Activated T-helper 17 cell treated with anti-CD3 and anti-CD28 coated beads, Interleukin-2, amount 50 U/mL, for 72 hours (primary cell): ENCODE measurements around the gene CYREN. TPM values are rescaled to one million over a fixed set of nuclear protein-coding genes. Genes with fewer than 3 reads are reported as not detected.
A peak's percentile ranks its signal among the peaks of the same experiment; 100 is the strongest.

Experiments
- ATAC-seq: fragments of 150-1000 bp; cut with Tn5 transposase; replicated peaks from 2 replicates; pipeline ENCODE4 v1.10.0; 2021; ENCODE audit warnings: mild to moderate bottlenecking, moderate library complexity
- H3K27ac Mint-ChIP-seq: one replicate; pipeline ENCODE4 v1.8.0; 2022; ENCODE audit warnings: mixed read lengths
- H3K27me3 Mint-ChIP-seq: one replicate; pipeline ENCODE4 v1.8.0; 2022; ENCODE audit warnings: mixed read lengths
- H3K36me3 Mint-ChIP-seq: one replicate; pipeline ENCODE4 v1.8.0; 2022; ENCODE audit warnings: low read depth, mild to moderate bottlenecking, mixed read lengths
- H3K4me1 Mint-ChIP-seq: one replicate; pipeline ENCODE4 v1.8.0; 2022; ENCODE audit warnings: mixed read lengths
- H3K4me3 Mint-ChIP-seq: one replicate; pipeline ENCODE4 v1.8.0; 2022; ENCODE audit warnings: mild to moderate bottlenecking, mixed read lengths
- H3K9me3 Mint-ChIP-seq: one replicate; pipeline ENCODE4 v1.8.0; 2022; ENCODE audit warnings: mixed read lengths
- total RNA-seq, 2 donors: library from RNA; stranded (reverse); gene quantifications; one replicate each; pipeline ENCODE4 v1.2.3, GENCODE V29; 2022

CYREN gene
- total RNA-seq, 2 donors from 2014 or later: 26.9 to 30.5 TPM

DNA sequence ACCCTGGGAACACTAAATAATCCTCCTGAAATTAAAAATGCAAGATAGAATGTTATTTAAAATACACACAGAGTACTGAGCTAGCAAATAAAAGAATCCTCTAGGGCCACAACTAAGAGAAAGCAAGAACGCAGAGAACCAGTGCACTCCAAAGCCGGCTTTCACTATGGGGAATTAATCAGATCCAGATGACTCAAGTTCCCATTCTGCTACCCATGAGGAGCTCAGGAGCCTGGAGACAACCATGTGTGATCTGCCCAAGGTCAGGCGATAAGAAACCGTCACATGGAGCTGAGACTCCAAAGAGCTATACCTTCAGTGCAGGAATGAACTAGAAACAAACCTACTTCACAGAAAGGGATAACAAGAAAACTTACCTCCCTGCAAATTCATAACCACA is 19.5 kb upstream of the CYREN start:
- H3K27me3 Mint-ChIP-seq: no peaks in the 10 kb centered on the region
- H3K4me1 Mint-ChIP-seq: no peaks in the 10 kb centered on the region
- no peak for ATAC-seq
- H3K27ac Mint-ChIP-seq: peak overlapping the region; percentile 29
- H3K9me3 Mint-ChIP-seq: no peaks in the 10 kb centered on the region
- no peak overlapping the region for H3K4me3 Mint-ChIP-seq
- peaks cover 99% of the 10 kb centered on the region for H3K36me3 Mint-ChIP-seq

- no peak for ATAC-seq
- H3K4me3 Mint-ChIP-seq: no peak overlapping the region
- H3K27ac Mint-ChIP-seq: no peak overlapping the region
- no peaks in the 10 kb centered on the region for H3K27me3 Mint-ChIP-seq
- H3K36me3 Mint-ChIP-seq: peaks cover 99% of the 10 kb centered on the region
- H3K4me1 Mint-ChIP-seq: no peaks in the 10 kb centered on the region
- H3K9me3 Mint-ChIP-seq: no peaks in the 10 kb centered on the region
These were observed 18.7 kb upstream of the CYREN start for GRCh38 chr7:135189221-135189662.

DNA sequence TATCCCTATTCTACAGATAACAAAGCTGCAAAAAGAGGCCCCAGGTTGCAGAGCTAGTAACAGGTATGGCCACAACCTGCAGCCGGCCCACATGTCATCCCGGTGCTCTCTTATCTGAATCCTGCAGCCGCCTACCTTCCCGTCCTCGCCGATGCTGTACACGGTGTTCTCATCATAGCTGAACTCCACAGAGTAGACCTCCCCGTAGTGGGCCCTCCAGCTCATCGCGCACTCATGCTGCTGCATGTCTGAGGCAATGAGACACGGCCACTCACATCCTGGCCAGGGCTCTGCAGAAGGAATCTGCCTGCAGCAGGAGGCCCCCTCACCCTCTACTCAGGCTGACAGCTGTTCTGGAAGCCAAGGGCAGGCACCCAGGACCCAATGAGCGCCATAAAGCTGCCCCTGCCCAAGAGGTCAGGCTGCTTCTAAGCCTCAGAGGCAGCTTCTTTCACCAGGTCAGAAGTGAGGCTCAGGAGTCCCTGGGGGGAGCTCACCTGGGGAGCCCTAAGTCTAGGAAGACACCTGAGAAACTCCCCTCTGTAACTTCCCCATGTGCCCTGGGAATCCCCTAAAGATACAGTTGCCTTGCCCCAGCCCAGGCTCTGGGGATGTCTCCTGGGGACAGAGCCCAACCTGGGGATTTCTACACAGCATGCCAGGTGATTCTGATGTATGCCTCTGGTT is 17.9 kb upstream of the CYREN start:
- H3K36me3 Mint-ChIP-seq: peaks cover 99% of the 10 kb centered on the region
- H3K9me3 Mint-ChIP-seq: peaks cover 2% of the 10 kb centered on the region
- no peak overlapping the region for H3K4me3 Mint-ChIP-seq
- no peaks in the 10 kb centered on the region for H3K27me3 Mint-ChIP-seq
- ATAC-seq: no peak
- peak overlapping the region; percentile 49 for H3K27ac Mint-ChIP-seq
- H3K4me1 Mint-ChIP-seq: no peaks in the 10 kb centered on the region

DNA sequence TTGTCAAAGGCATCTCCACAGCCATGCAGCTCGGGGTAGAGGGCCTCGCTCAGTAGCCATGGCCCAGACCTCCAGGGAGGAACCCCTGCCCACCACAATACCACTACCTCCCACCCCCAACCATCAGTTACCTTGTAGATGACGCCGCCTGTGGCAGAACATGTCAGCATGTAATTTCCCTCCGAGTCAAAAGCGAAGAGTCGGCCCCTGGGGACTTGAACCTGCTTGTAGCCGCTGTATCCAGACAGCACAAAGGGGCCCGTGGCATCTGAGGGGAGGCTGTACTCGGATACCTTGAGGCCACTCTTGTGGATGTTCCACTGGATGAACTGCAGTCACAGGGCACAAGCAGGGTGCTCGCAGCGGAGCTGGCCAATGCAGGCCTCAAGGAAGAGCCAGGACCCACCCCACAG is 16.3 kb upstream of the CYREN start:
- Mint-ChIP-seq H3K27me3 (no peaks in the 10 kb centered on the region), H3K4me1 (no peaks in the 10 kb centered on the region), H3K27ac (no peak overlapping the region), H3K4me3 (no peak overlapping the region), H3K36me3 (peaks cover 93% of the 10 kb centered on the region), H3K9me3 (peaks cover 8% of the 10 kb centered on the region)
- ATAC-seq: no peak

DNA sequence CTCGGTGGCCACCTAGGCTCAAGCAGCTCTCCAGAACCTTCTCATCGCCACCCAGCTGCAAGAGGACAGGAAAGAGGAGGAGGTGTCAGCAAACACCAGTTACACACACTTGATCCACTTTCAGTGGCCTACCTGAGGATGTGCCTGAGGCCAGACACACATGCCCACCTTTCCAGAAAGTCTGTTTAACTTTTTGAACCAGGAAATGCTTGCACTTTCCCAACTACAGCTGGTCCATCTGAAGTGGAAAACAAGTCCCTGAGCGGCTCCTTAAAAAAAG is 15.7 kb upstream of the CYREN start:
- H3K27me3 Mint-ChIP-seq: no peaks in the 10 kb centered on the region
- no peak overlapping the region for H3K27ac Mint-ChIP-seq
- no peaks in the 10 kb centered on the region for H3K4me1 Mint-ChIP-seq
- no peak overlapping the region for H3K4me3 Mint-ChIP-seq
- no peak for ATAC-seq
- H3K9me3 Mint-ChIP-seq: peaks cover 8% of the 10 kb centered on the region
- H3K36me3 Mint-ChIP-seq: peaks cover 87% of the 10 kb centered on the region

GRCh38 chr7:135185471-135186260 is 15.2 kb upstream of the CYREN start:
- Mint-ChIP-seq H3K27ac (no peak overlapping the region), H3K9me3 (peaks cover 8% of the 10 kb centered on the region), H3K36me3 (peaks cover 81% of the 10 kb centered on the region), H3K27me3 (no peaks in the 10 kb centered on the region), H3K4me3 (no peak overlapping the region), H3K4me1 (no peaks in the 10 kb centered on the region)
- no peak for ATAC-seq

DNA sequence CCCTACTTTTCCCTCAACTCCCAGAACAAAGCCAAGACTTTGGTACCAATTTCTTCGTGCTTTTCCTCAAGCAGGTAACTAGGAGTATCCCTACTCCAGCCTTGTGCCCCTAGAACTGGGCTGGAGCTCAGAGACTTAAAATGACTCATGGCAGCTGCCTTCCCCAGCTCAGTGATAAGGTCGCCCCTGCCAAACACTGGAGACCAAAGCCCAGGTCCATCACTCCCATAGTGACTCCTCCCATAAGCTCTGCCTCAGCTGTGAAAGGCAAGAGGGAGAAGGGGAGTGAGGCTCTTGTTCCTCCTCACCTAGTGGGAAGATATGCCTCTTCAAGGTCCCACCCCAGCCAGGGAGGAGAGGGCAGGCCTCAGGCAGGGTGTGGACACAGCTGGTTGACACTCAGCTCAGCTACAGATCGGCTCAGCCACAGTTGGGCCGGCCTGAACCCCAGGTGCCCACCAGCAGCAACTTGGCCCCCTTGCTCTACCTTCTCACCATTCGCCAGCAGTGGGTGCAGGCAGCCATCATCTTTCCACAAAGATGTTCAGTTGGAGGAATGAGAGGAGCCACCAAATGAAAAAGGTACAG is 13.8 kb upstream of the CYREN start:
- Mint-ChIP-seq H3K36me3 (peaks cover 68% of the 10 kb centered on the region), H3K4me1 (no peaks in the 10 kb centered on the region), H3K4me3 (no peak overlapping the region), H3K9me3 (peaks cover 12% of the 10 kb centered on the region), H3K27me3 (no peaks in the 10 kb centered on the region), H3K27ac (no peak overlapping the region)
- no peak for ATAC-seq

GRCh38 chr7:135183478-135183877 is 13.0 kb upstream of the CYREN start:
- ATAC-seq: no peak

DNA sequence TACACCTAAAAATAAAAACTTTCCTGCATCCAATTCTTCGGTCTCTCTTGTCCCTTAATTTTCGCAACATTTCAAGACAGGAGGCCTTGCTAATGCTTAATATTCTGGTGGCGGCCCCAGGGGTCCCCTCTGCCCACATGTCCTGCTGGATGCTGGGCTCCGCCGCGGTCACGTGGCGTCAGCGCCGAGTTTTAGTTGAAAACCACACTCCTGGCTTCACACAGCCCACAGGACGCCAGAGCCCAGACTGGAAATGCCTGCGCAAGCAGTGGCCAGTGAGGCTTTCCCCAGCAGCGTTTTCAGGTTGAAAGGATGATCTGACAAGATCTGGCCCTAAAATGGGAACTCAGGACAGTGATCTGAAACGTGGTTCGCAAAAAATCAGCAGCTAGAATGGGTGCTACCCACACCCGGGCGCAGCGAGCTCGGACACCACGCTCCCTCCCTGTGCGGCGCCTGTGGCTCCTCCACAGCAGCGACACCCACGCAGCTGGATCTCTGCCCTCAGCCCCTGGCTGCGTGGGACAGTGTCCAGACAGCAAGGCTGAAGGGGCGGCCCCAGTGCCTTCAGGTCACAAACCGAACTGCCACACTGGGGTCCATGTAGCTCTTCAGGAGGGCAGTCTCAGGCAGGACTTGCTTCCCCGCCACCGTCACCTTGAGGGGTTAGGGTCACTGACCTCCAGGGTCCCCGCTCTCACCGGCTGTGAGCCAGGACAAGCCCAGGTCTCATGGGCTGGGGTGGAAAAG is 11.6 kb upstream of the CYREN start:
- Mint-ChIP-seq H3K9me3 (peaks cover 12% of the 10 kb centered on the region), H3K27ac (no peak overlapping the region), H3K4me3 (no peak overlapping the region), H3K27me3 (no peaks in the 10 kb centered on the region), H3K4me1 (no peaks in the 10 kb centered on the region), H3K36me3 (peaks cover 47% of the 10 kb centered on the region)
- ATAC-seq: no peak

More at GRCh38 chr7:135183478-135183877, 13.0 kb upstream of the CYREN start:
- Mint-ChIP-seq H3K4me3 (no peak overlapping the region), H3K27ac (no peak overlapping the region), H3K4me1 (no peaks in the 10 kb centered on the region), H3K36me3 (peaks cover 59% of the 10 kb centered on the region), H3K27me3 (no peaks in the 10 kb centered on the region), H3K9me3 (peaks cover 12% of the 10 kb centered on the region)

- no peak overlapping the region for H3K27ac Mint-ChIP-seq
- H3K4me3 Mint-ChIP-seq: no peak overlapping the region
- H3K4me1 Mint-ChIP-seq: no peaks in the 10 kb centered on the region
- no peaks in the 10 kb centered on the region for H3K27me3 Mint-ChIP-seq
- H3K36me3 Mint-ChIP-seq: peaks cover 39% of the 10 kb centered on the region
- H3K9me3 Mint-ChIP-seq: peaks cover 12% of the 10 kb centered on the region
- ATAC-seq: no peak
These were observed 10.9 kb upstream of the CYREN start for GRCh38 chr7:135181261-135181928.

DNA sequence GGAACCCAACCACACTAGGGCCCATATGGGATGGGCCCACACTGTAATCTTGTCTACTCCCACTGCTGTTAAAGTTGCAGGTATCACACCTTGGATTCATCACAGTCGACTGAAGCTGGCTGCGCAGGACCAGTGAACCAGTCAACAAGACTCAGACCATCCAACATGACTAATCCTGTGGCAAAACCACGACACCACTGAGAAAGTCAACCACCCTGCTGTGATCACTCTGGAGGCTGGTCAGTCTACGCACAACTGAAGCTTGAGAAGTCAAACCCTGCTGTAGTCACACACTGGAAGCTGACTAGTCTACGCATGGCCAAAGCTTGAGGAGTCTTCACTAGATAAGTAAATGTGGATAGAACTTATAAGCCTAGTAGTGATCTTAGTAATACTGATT is 9.6 kb upstream of the CYREN start:
- Mint-ChIP-seq H3K4me1 (no peaks in the 10 kb centered on the region), H3K27me3 (no peaks in the 10 kb centered on the region), H3K4me3 (no peak overlapping the region), H3K9me3 (peaks cover 12% of the 10 kb centered on the region), H3K27ac (no peak overlapping the region), H3K36me3 (peaks cover 27% of the 10 kb centered on the region)
- ATAC-seq: peak; percentile 86

- Mint-ChIP-seq H3K9me3 (peaks cover 12% of the 10 kb centered on the region), H3K36me3 (peaks cover 20% of the 10 kb centered on the region), H3K4me1 (no peaks in the 10 kb centered on the region), H3K27me3 (no peaks in the 10 kb centered on the region), H3K27ac (no peak overlapping the region), H3K4me3 (no peak overlapping the region)
- no peak for ATAC-seq
These were observed 8.9 kb upstream of the CYREN start for GRCh38 chr7:135179321-135179925.

GRCh38 chr7:135178364-135178763 is 7.9 kb upstream of the CYREN start:
- Mint-ChIP-seq H3K4me3 (no peak overlapping the region), H3K9me3 (peaks cover 9% of the 10 kb centered on the region), H3K36me3 (peaks cover 9% of the 10 kb centered on the region), H3K27ac (no peak overlapping the region), H3K4me1 (no peaks in the 10 kb centered on the region), H3K27me3 (no peaks in the 10 kb centered on the region)
- ATAC-seq: no peak
